NCI-H2227 treated with DMSO at 0.1 percent for 48 hours (cell line): ENCODE data around the gene MAMDC2.

Experiments
- DNase-seq: peaks from one replicate; lab custom pipeline; 2025; lab: John Stamatoyannopoulos, UW

MAMDC2 gene

DNA sequence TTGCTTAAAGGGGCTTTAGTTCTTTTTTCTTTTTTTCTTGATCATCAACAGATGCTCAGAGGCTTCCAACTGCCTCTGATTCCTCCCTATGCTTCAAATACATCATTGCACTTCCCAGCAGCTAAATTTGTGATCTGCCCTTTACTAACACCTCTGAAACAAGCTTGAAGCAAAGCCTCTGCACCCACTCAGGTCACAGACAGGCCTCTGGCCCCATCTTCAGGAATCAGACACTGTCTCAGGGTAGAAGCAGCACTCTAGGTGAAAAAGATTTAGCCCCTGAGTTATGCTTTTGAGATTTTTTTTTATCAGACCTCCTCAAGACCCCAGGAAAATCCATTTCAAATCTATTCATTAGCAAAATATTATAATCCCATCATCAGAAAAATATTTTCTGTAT, 91.5 kb downstream of the MAMDC2 start:
- no peak for DNase-seq

DNA sequence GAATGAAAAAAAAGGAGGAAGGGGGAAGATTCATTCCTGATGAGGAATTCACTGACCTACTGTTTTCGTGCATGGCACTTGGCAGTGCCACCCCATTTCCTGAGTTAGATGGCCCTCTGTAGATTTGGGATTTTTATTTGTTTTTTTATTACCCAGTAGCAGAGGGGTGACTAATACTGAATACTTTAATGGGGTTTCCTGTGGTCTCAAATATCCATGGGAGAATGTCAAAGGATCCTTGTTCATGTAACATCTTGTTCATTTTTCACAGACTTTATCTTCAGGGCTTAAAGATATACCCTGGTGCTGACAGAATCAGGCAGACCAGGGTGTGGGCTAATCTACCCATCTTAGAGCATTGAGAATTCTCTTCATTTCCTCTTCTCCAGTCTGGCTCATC, 93.0 kb downstream of the MAMDC2 start:
- DNase-seq, result no peak

- DNase-seq, result no peak
Observed at GRCh38 chr9:70137577-70137976, 93.9 kb downstream of the MAMDC2 start.

DNA sequence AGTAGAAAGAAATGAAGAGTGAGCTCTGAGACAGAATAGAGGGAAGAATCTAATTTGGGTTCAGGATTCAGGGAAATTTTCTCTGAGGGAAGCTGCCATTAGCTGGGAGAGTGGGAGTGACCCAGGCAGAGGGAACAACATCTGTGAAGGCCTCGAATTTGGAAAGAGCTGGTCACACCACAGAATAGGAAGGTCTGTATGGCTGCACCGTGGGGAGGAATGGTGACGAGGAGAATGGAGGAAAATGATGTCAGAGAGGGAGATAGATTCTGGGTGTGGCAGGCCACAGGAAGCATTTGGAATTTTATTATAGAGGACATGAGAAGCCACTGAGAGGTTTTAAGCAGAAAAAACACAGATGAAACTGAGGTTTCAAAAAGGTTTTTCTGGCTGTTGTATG, 98.5 kb downstream of the MAMDC2 start:
- no peak for DNase-seq

DNA sequence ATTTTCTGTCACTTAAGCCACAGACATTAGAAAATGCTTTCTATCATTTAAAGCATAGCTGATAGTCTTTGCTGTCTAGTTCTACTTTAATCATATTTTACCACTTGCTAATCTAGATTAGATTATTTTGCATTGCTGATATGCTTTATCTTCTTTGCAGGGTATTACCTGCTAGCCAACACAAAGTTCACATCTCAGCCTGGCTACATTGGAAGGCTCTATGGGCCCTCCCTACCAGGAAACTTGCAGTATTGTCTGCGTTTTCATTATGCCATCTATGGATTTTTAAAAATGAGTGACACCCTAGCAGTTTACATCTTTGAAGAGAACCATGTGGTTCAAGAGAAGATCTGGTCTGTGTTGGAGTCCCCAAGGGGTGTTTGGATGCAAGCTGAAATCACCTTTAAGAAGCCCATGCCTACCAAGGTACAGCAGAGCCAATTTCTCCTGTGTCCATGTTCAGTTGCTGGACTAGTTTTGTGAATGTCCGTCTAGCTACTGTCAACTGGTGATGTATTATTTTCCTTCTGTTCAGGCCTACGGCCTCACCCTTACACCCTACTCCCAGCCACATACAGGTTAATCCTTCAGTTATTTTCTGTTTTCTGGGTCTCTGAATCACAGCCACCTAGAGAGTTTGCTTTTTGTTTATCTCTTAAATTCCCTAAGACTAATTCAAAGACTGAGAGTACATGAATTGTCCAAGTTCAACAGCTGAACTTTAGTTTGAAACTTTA, 99.9 kb downstream of the MAMDC2 start:
- DNase-seq, result no peak

- DNase-seq, result no peak
Observed at GRCh38 chr9:70144131-70144503, 100.5 kb downstream of the MAMDC2 start.

GRCh38 chr9:70145981-70146380, 102.3 kb downstream of the MAMDC2 start:
- no peak for DNase-seq

DNA sequence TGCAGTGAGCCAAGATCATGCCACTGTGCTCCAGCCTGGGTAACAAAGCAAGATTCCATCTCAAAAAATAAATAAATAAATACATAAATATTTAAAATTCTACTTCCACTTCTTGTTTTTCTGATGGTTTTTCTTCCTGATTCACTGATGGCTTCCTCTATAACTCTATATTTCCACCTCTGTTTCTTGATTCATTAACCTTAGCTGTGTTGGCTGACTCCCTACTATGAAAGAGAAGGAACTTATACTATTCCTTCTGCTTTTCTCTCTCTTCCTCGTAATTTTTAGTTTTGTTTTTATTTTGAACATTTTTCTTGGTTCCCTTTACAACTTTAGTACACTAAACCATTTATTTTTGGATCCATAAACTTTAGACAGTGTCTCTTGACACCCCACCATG, 103.5 kb downstream of the MAMDC2 start:
- no peak for DNase-seq

- no peak for DNase-seq
Observed at GRCh38 chr9:70147651-70148050, 104.0 kb downstream of the MAMDC2 start.

GRCh38 chr9:70152350-70152749, 108.7 kb downstream of the MAMDC2 start:
- no peak for DNase-seq

GRCh38 chr9:70156729-70157128, 113.1 kb downstream of the MAMDC2 start:
- no peak for DNase-seq

DNA sequence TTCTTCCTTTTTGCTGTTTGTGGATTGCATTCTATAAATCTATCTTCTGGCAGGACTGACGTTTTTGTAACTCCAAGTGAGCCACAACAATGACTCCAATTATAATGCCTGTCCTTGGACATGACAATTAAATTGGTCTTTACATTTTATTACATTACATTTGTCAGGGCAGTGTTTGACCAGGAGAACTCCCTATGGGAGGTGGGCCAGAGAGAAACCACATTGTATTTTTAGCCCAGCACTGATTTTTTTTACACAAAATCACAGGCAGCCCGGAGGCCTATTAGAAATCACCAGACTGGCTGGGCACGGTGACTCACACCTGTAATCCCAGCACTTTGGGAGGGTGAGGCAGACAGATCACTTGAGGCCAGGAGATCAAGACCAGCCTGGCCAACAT, 116.0 kb downstream of the MAMDC2 start:
- DNase-seq, result no peak

DNA sequence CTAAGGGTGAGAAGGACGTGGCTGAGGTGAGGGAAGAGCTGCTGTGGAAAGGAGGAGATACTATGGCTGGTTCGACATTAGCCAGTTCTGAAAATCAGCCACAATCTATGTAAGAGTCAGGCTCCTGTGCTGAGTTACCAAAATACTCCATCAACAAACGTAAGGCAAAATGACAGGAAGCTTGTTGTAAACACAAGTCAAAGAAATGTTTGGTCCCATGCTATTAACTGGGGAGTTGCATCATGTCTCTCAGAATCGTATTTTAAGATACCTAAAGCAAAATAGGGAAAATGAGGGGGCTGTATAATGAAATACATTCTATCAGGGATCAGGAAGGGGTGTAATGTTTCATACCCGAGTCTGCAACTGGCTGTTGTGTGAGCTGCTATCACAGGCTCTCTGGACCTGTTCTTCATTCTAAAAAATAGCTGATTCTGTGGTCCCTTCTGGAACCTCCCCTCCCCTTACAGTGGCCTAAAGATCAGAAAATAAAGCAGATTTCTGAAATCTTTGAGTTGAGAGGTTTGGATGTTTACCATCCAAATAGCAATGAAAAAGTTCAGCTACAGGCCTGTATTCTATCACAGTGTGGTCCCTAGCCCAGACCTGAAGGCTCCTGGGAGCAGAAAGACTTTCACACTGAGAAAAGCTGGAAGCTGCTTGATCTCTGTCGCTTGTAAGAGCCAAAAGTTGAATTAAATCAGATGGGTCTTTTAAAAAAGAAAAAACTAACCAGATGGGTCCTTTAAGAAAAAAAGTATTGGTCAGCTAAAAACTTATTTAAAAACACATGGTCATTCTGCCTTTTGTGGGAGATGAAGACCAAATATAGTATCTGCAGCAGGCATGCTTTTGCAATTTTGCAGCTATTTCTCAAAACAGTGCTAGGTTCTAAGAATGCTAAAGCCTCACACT, 117.3 kb downstream of the MAMDC2 start:
- no peak for DNase-seq

DNA sequence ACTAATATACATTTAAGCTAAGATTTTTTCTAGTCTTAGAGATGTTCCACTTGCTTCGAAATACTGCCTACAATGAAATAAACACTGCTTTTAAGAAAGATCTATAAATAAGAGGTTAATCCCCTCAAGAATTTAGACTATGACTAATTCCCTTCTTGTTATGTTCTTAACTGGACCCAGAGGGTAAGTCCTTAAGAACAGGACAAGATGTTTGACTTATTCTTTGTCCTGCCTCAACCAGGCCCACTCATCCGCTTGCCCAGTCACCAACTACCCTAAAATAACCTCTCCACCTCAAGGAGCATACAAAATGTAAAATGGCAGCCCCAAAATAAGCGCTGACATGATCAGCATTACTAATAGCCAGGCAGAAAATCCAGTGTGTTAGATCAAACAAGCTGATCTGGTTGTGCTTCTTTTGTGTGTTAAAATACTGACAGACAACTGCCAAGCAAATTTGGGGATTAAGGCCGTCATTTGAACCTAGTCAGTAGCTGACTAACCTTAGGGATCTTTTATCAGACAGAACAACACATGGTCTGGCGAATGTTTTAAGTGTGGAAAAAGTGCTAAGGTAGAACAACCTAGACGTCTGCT, 121.5 kb downstream of the MAMDC2 start:
- DNase-seq, result no peak

- no peak for DNase-seq
Observed at GRCh38 chr9:70168521-70168920, 124.9 kb downstream of the MAMDC2 start.

GRCh38 chr9:70169222-70169621, 125.6 kb downstream of the MAMDC2 start:
- no peak for DNase-seq

- DNase-seq, result no peak
Observed at GRCh38 chr9:70170151-70170790, 126.6 kb downstream of the MAMDC2 start.

DNA sequence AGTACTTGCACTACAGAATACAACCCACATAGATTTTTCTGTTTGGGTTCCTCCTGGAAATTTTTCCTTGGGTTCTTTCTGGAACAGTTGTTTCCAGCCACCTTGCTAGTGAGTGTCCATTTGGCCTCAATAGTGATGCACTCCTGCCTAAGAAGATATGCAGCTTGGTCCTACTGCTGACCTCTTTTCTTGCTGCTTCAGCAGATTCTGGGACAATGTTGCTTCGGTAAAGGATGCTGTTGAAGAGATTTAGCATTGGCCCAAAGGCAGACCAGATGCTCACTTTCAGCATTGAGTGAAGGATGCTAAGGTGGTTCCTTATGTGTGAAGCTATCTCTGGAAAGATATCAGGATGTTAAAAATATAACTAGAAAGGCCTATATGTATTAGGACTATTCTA, 128.9 kb downstream of the MAMDC2 start:
- DNase-seq, result no peak

DNA sequence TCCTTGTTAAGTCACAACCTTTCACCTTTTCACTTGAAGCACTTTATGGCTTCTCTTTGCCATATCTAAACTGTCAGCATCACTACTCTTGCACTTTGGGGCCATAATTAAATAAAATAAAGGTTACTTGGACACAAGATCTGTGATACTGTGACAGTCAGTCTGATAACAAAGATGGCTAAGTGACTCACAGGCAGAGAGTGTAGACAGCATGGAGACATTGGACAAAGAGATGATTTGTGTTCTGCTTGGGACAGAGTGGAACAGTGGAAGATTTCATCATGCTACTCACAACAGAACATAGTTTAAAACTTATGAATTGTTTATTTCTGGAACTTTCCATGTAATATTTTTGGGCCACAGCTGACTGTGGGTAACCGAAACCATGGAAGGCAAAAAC, 133.5 kb downstream of the MAMDC2 start:
- DNase-seq, result no peak

- DNase-seq, result no peak
Observed at GRCh38 chr9:70192707-70193106, 149.1 kb downstream of the MAMDC2 start.

DNA sequence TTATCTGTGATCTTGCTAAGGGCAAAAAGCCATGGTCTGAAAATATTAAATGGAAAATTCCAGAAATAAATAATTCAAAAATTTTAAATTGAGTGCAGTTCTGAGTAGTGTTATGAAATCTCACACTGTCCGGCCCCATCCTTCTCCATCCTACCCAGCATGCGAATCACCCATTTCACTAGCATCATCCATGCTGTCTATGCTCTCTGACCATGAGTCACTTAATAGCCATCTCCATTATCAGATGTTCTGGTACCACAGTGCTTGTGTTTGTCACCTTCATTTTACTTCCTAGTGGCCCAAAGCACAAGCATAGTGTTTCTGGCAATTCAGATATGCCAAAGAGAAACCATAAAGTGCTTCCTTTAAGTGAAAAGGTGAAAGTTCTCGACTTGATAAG, 151.8 kb downstream of the MAMDC2 start:
- no peak for DNase-seq

DNA sequence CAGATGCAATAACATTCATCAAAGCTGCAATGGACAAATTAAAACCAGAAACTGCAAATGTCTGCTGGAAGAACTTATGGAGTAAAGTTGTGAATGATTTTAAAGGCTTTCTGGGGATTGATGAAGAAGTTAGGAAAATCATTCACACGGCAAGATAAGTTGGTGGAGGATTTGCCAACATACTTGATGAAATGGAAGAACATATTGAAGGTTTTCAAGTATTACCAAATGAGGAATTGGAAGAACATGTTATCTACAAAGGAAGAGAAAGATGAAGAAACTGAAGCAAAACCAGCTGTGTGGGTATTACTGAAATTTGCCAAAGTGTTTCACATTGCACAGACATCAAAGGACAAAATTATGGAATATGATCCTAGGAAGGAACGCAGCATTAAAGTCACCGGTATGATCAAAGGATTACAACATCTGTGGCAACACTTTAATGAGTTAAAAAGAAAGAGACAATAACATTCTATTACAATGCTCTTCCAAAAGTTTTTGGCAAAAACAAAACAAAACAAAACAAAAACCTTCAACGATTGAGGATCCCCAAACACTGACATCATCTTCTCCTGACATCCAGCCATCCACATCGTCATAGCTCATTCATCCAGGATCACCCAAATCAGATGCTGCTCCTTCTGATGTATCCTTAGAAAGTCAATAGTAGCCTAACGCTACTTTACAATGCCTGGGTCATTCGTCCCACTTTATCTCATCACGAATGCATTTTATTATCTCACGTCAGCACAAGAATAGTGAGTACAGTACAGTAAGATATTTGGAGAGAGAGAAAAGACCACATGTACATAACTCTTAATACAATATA, 153.8 kb downstream of the MAMDC2 start:
- no peak for DNase-seq
